NCI-H1092 treated with DMSO at 0.1 percent for 48 hours (cell line): ENCODE measurements around the gene RIC8B.
"Not testable (repeated sequence)": the region's sequence is repeated elsewhere in the genome, so short reads cannot be mapped to it uniquely, and the experiment has no call there.

Experiments
- DNase-seq: peaks from one replicate; lab custom pipeline; 2025; lab: John Stamatoyannopoulos, UW

Gene RIC8B

DNA sequence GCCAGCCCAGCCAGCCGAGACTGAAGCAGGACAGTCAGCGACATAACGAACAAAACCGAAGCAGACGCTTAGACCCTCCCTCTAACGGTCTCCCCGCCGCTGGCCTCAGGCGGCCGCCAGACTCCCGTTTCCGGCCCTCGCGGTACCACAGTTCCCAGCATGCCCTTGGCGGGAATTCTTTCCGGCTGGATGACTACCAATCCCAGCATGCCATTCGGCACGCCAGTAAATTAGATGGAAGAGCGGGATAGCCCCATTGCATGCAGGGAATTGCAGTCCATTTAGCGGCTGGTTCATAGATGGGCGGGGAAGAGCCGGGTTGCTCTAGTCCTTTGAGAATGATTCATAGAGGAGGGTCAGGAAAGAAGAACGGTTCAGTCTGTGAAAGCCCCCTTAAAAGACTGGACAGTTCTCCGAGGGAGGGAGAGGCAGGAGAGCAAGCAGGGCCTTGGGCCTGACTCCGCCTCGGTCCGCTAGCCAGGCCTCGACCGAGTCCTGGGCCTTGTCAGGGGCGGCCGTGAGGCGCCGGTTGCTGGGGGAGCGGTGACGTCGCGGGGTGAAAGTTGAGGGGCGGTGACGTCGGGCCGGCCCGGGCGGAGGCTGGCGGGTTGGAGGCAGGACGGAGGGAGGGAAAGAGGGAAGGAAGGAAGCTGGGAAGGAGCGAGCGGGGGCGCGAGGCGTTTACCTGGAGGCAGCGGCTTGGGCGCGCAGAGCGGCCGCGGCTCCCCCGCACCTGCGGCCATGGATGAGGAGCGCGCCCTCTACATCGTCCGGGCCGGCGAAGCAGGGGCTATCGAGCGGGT lies at the start of gene RIC8B:
RIC8B (plus strand) TSS at position 678 of the 803 bp plus-strand sequence; CDS start at position 742, 64 bp downstream.
- peak; percentile 97 for DNase-seq

- DNase-seq = no peak
These were observed 49.5 kb upstream of the RIC8B start for GRCh38 chr12:106724934-106725333.

GRCh38 chr12:106726603-106727202 lies 47.8 kb upstream of the RIC8B start:
- DNase-seq = not testable (repeated sequence)

DNA sequence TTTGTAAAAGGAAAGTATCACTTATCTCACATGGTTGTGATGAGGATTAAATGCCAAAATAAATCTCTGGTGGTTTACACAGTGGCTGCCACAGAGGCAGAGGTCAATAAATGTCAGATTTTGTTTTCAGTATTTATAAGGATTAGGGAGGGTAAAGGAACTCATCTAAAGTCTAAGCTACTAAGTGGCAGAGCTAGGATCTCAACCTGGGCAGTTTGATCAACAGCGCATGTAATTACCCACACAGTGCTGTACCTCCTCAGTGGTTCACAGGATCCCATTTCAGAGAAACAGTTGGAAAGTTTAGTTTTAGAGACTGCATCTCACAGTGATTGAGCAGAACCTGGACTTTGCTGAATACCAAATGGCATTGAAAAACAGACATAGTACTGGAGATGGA lies 44.9 kb upstream of the RIC8B start:
- DNase-seq = no peak

DNA sequence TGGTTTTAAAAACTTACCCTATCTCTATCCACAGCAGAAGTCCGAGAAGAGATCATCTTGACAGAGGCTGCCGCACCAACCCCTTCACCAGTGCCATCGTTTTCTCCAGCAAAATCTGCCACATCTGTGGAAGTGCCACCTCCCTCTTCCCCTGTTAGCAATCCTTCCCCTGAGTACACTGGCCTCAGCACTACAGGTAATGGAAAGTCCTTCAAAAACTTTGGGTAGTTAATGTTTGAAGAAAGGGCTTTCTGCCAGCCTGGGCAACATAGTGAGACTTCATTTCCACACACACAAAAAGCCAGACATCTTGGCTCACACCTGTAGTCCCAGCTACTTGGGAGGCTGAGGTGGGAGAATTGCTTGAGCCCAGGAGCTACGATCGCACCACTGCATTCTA lies 41.6 kb upstream of the RIC8B start:
- no peak for DNase-seq

- DNase-seq = no peak
These were observed 40.8 kb upstream of the RIC8B start for GRCh38 chr12:106733660-106734059.

DNA sequence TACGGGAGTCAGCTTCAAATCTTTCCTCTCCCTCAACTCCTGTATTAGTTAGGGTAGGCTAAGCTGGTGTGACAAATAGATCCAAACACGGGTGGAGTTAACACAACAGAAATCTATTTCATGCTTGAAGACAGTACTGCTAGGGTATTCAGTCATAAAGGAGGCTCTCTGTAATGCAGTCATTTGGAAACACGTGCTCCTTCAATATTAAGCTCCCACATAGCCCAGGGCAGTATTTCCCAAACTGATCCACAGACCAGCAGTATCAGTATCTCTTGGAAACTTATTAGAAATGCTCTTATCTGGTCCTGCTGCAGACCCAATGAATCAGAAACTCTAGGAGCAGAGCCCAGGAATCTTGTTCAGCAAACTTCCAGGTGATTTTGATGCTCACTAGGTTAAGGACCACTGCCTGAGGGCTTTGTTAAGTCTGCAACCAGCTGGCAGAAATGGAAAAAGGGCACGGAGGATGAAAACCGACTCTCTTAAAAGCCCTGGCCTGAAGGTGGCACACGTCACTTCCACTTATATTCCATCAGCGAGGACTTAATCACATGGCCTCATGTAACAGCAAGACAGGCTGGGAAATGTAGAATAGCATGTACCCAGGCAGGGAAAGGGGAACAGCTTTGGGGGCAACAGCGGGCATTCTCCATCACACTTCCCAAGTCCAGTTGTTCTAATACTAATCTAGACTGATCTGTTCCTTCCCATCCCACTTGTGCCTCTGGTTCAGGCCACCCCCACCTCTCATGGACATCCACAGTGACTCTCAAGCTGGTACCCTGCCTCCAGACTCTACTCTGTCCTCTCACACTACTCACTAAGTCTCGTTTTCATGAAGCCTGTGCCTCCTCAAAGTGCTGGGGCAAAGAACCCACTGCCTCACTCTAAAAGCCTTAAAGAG lies 38.2 kb upstream of the RIC8B start:
- DNase-seq = no peak

- no peak for DNase-seq
These were observed 35.2 kb upstream of the RIC8B start for GRCh38 chr12:106739318-106739717.

DNA sequence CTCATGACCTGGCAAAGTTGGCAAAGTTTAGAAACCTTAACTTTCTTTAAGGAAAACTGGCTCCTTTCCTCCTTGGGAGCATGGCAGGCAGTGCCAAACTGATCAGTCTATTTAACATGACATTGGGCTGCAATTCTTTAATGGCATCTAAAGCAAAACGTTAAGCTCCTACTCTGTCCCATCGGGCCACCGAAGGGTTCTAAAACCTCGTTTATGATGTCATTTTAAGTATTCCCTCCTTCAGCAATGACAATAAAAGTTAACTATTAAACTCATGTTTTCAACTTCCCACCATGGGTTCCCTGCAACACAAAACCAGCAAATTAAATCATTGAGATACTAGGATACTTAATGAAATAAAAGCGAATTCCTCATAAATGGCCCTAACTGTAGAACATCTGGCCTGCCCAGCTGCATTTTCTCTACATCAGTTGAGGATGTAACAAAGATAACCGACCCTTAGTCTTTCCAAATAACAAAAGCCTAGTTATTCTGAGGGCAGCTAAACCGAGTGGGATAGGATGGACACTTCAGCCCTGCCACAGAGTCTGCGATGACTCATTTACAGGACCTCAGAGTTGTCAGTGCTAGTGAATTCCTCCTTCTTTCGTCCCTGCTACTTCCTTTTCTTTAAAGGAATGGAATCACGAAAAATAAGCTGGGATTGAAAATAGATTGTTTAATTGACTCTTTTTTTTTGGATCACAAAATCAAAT lies 34.5 kb upstream of the RIC8B start:
- no peak for DNase-seq

- no peak for DNase-seq
These were observed 33.7 kb upstream of the RIC8B start for GRCh38 chr12:106740818-106741217.

- DNase-seq = no peak
These were observed 33.2 kb upstream of the RIC8B start for GRCh38 chr12:106741247-106741646.

DNA sequence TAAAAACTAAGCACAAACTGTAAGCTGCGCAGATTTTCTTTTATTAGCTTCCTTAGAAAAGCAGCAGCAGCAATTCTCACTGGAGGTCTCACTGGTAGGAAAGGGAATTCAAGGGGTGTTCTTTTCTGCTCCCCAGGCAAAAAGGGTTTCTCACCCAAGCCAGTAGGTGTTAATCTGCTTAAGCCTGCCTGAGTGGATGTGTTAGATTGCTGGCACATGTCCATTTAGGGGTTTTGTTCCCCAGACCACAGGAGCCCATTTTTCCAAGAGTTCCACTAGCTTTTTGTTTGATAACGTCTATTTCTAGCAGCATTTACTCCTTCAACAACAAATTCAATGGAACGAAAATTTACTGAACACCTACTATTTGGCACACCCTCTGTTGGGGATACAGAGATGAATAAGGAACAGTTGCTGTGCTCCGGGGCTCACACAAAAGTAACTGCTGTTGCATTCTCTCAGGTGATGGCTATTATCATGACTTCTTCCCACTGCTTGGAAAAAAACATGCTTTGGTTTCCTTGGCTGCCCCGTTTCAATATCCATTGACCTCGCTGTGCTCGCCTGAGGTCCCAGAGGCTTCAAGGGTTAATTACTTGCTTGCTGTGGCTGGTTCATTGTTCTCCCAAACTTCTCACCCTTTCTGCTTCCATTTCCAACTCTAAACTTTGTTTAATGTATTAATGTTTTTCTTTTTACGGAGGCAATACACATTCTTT lies 31.1 kb upstream of the RIC8B start:
- DNase-seq = no peak

GRCh38 chr12:106744600-106744999 lies 29.9 kb upstream of the RIC8B start:
- no peak for DNase-seq

- DNase-seq = no peak
These were observed 29.2 kb upstream of the RIC8B start for GRCh38 chr12:106745181-106745745.

GRCh38 chr12:106747973-106748436 lies 26.5 kb upstream of the RIC8B start:
- DNase-seq = no peak

GRCh38 chr12:106750524-106750923 lies 24.0 kb upstream of the RIC8B start:
- no peak for DNase-seq

GRCh38 chr12:106753526-106753925 lies 21.0 kb upstream of the RIC8B start:
- DNase-seq = no peak

DNA sequence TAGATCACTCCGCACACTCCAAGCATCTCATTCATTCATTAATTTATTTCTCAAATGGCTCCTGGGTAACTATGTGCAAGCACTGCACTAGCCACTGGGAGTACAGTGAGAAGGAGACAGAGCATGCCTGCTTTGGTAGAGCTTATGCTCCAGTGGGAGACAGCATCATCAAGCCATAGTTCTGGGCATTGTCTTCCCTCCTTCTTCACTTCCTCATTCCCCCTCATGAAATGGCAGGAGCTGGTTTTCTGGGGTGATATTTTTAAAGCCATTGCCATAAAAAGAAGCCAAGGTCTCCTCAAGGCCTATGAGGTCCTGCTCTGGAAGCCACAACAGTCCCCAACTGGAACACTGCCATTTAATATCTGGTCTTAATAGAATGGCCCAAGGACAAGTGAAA lies 20.2 kb upstream of the RIC8B start:
- no peak for DNase-seq

DNA sequence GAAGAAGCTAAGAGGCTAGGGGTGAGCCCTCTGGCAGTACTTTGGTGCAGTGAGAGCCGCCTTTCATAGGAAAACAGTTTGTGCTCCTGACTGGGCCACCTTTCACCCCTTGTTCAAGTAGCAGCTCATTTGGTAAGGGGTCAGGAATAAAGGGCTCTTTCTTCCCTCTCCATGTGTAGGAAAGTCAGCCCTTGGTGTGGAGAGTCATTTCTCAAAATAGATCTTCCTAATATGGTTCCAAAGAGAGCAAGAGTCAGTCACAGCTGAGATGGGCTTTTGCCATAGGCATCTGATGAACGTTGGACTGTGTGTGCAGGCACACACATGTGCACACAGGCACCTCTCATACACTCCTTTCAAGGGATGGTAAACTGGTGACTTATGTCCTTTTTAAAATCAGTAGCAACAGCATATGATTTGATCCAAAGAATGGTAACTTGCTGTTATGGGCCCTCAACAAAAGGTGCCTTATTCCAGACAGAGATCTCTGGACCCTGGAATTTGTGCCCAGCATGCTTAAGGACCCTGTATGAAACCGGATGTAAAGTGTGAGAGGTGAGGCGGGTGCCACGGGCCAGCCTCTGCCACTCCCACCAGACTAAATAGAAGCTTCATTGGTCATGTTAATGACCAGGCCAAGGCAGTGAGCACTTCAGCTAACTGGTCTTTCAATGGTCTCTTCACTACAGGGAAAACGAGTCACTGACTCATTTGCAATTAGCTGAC lies 16.7 kb upstream of the RIC8B start:
- no peak for DNase-seq
